NCI-H774 (cell line): ENCODE results near the gene ASIC2.

Source experiments
- DNase-seq: peaks from one replicate; lab custom pipeline; 2025; lab: John Stamatoyannopoulos, UW

The ASIC2 gene

DNA sequence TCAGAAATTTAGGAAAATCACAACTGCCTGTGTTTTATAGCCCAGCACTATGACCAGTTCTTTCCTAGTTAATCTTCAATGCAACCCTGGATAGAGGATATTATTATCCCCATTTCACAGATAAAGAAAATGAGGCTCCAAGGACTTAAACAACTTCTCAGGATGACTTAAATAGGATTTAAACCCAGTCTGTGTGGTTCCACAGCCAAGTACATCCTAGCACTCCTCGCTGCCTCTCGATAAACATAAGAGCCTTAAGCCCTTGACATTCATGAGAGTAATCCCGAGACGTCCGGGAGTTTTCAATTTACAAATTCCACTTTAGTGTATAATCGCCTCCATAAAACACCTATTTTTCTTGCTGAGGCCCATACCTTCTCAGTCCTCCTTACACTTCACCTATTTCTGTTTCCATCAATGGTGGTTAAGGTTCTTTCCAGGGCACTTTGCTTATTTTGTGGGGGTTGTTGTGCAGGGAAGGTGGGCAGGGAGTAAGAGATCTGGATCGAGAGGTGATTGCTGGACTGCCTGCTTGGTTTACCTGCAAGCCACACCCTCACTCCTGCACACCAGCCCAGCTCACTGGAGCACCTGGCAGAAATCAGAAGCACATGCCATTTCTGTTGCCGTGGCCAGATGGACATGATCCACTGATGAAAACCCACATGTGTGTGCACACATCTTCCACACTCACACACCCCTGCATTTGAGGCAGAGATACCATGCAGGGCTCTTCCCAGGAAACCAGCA, 50.5 kb downstream of the ASIC2 start:
- no peak for DNase-seq

GRCh38 chr17:33241390-33241789, 51.7 kb downstream of the ASIC2 start:
- DNase-seq = no peak

- DNase-seq = no peak
Observed at GRCh38 chr17:33240362-33240761, 52.7 kb downstream of the ASIC2 start.

- DNase-seq = no peak
Observed at GRCh38 chr17:33239702-33240101, 53.4 kb downstream of the ASIC2 start.

GRCh38 chr17:33234930-33235685, 58.0 kb downstream of the ASIC2 start:
- DNase-seq = no peak

GRCh38 chr17:33234233-33234632, 58.9 kb downstream of the ASIC2 start:
- DNase-seq = no peak

DNA sequence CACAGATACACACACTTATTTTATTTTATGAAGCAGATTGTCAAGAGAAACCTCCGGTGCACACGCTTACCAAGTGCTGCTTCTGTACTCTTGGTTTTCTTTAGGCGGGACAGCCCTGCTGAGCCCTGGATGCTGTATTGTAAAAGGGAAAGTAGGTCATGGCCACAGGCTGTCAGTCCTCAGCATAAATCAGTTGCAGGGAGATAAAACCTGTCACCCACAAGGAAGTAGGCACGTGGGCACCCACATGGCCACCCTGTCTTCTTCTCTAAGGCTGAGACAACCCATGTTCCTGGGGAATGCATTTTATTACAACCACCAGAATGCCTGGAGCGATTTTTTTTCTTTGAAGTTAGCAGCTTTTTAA, 59.3 kb downstream of the ASIC2 start:
- DNase-seq = no peak

DNA sequence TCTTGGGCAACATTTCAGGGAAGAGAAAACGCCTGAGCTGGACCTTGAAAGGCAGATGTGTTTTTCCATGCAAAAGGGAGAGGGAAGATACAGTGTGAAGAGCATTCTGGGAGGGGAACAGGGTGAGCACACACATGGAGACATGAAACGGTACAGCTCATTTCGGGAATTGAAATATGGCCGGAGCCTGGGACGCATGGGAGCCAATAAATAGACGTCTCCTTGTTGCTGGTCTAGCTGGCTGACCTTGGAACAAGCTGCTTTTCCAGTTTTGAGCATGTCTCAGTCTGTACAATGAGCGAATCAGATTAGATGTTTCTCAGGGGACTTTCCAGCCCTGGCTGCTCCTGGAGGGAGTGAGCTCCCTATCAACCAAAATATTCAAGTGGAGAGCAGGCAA, 63.6 kb downstream of the ASIC2 start:
- DNase-seq = no peak

DNA sequence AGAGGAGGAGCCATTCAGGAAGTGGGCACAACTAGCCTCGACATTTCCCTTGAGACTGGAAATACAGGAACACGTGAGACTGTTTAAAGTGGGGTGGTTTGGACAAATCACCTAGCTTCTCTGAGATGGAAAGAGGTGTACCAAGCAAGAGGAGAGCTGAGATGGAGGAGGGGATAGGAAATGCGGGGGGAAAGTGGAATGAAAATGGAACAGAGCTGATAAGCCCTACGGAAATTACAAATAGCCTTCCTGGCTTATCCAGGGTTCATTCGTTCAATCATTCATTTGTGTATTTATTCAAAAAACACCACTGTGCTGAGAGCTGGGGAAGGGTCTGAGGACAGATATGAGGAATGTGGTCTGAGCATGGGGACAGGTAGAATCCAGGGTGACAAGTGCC, 64.1 kb downstream of the ASIC2 start:
- no peak for DNase-seq

- no peak for DNase-seq
Observed at GRCh38 chr17:33228548-33228947, 64.5 kb downstream of the ASIC2 start.

- no peak for DNase-seq
Observed at GRCh38 chr17:33227911-33228310, 65.2 kb downstream of the ASIC2 start.

- DNase-seq = no peak
Observed at GRCh38 chr17:33225994-33226393, 67.1 kb downstream of the ASIC2 start.

GRCh38 chr17:33225509-33225908, 67.6 kb downstream of the ASIC2 start:
- DNase-seq = no peak

DNA sequence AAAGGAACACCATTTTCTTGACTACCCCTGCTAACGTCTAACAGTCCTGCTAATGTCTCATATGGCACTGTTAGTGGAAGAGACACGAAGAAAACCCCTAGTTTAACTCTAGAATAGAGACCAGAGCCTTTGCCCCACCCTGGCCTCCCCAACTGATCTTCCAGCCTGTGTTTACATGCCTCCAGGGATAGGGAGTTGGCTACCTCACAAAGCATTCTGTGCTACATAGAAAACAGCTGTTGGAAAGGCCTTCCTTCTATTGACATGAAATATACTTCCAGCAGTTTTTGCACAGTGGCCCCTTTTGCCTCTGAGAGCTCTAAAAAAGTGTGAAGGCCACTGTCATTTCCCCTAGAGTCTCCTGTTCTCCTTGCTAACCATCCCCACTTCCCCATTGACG, 73.1 kb downstream of the ASIC2 start:
- no peak for DNase-seq

DNA sequence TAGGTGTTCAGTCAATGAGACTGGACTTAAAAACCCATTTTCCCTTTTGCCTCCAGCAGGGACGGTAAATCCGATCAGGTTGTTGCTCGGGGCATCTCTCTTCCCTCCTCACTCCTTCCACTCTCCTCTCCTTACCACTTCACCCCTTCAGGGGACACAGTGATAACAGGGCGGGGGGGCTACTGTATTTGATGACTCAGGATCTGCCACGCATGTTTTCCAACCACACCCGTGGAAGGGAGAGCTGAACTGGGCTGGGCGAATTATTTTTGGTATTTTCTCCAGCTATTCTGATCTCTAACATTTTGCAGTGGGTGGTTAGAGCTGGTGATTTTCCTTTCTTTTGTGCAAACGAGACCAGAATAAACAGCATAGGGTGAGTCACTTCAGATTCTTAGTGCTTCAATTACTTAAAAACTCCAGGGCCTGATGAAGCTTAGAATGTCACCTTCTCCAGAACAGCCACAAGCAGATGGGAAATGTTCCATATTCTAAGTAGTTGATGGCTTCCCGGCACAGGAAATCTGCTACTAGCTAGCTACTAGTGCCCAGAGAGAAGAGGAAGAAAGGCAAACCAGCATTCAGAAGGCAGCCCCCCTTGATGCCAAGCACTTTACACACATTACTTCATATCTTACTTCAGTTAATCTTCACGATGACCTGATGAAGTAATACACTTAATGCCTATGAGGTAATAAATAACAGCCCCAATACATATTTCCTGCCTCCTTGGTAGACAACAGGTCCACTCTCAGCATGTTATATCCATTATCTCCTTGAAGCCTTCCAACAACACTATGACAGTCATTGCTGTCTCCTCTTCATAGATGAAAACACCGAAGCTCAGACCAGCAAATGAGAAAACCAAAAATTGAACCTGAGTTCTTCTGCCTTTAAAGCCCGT, 74.1 kb downstream of the ASIC2 start:
- no peak for DNase-seq

- no peak for DNase-seq
Observed at GRCh38 chr17:33217891-33218290, 75.2 kb downstream of the ASIC2 start.

GRCh38 chr17:33214996-33215395, 78.1 kb downstream of the ASIC2 start:
- no peak for DNase-seq

DNA sequence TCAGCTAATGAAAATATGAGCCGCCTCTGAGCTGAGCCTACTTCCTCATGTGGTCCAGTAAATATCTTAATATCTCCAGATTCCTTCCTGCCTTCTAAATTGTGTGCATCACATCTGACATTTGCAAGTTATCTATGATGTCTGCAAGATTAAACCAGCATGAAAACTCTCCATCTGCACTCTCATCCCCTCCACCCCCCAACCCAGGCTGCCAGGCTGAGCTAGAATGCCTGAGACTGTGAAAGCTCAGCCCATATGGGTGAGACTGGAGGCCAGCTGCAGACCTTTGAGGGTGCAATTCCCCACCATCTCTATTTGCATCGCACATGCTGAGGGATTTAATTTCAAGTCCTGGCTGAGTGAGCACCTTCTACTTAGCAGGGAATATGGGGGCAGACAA, 82.8 kb downstream of the ASIC2 start:
- no peak for DNase-seq

DNA sequence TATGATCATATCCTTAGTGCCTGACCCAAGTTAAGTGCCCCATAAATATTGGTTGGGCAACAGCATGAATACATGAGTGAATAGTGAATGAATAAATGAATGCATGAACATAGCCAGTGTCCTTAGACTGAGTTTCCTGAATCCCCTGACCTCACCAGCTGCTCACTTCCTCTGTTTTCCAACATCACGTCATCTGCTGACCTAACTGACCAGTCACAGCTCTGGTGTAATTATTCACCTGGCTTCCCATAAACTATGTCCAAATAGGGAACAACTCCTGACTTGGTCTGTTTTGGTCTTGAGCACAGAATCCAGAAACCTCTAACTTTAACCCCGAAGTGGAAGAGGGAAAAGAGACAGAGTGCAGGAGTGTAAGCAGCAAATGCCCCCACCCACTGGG, 83.4 kb downstream of the ASIC2 start:
- no peak for DNase-seq

DNA sequence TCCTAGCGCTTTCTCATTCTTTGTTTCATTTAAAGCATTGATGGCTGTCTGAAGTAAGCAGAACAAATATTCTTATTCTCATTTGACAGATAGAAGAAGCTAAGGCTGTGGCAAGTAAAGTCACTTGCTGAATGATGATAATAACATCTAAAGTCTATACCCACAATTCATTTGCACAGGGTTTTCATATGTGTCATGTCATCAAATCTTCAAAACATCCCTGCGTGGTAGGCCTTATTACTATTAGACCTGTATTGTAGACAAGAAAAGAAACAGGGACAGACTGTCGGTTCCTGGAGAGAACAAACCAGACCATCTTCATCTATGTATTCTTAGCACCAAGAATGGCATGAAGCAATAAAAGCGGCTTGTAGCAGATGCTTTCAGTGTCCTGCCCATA, 85.9 kb downstream of the ASIC2 start:
- DNase-seq = no peak

GRCh38 chr17:33205552-33205951, 87.5 kb downstream of the ASIC2 start:
- DNase-seq = no peak

DNA sequence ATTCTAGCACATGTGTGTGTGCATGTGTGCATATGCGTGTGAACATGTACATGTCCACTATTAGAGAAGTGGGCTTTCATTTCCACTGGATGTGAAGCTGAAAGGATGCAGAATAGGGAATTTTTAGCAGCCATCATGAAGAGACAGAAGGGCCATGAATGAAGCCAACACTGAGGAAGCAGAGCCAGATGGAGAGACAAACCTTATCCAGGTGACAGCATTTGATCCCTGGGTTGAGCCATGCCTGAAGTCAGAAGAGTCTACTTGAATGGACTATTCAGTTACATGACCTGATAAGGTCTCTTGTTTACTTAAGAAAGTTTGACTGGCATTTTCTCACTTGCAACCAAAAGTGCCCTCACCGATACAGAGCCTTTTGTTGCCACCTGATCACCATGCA, 88.4 kb downstream of the ASIC2 start:
- no peak for DNase-seq

- no peak for DNase-seq
Observed at GRCh38 chr17:33204156-33204555, 88.9 kb downstream of the ASIC2 start.
